NCI-H2171 (cell line): ENCODE measurements around the gene HILPDA.
"Not testable (repeated sequence)": the region's sequence is repeated elsewhere in the genome, so short reads cannot be mapped to it uniquely, and the experiment has no call there.

Experiments
- DNase-seq: peaks from one replicate; lab custom pipeline; 2025; lab: John Stamatoyannopoulos, UW

Gene HILPDA

GRCh38 chr7:128431754-128432153, 23.9 kb upstream of the HILPDA start:
- DNase-seq = no peak

GRCh38 chr7:128434413-128435326, 21.0 kb upstream of the HILPDA start:
- no peak for DNase-seq

GRCh38 chr7:128435327-128435686, 20.4 kb upstream of the HILPDA start:
- DNase-seq = no peak

- DNase-seq = no peak
These were observed 18.0 kb upstream of the HILPDA start for GRCh38 chr7:128437426-128438332.

GRCh38 chr7:128442356-128442755, 13.3 kb upstream of the HILPDA start:
- DNase-seq = no peak

GRCh38 chr7:128443831-128444600, 11.7 kb upstream of the HILPDA start:
- DNase-seq = no peak

GRCh38 chr7:128446306-128446705, 9.4 kb upstream of the HILPDA start:
- peak; percentile 55 for DNase-seq

- no peak for DNase-seq
These were observed 7.6 kb upstream of the HILPDA start for GRCh38 chr7:128447941-128448564.

GRCh38 chr7:128448751-128449302, 6.9 kb upstream of the HILPDA start:
- DNase-seq = no peak

GRCh38 chr7:128450409-128450808, 5.3 kb upstream of the HILPDA start:
- no peak for DNase-seq

- no peak for DNase-seq
These were observed 4.8 kb upstream of the HILPDA start for GRCh38 chr7:128450913-128451312.

GRCh38 chr7:128452552-128452951, 3.1 kb upstream of the HILPDA start:
- no peak for DNase-seq

- no peak for DNase-seq
These were observed 1.6 kb upstream of the HILPDA start for GRCh38 chr7:128453836-128454804.

- DNase-seq = no peak
These were observed 703 bp upstream of the HILPDA start for GRCh38 chr7:128454808-128455542.

- DNase-seq = no peak
These were observed 612 bp downstream of the HILPDA start for GRCh38 chr7:128456255-128456725.

GRCh38 chr7:128457385-128457784, 1.7 kb downstream of the HILPDA start:
- DNase-seq = not testable (repeated sequence)

- DNase-seq = no peak
These were observed 3.3 kb downstream of the HILPDA start for GRCh38 chr7:128458956-128459355.

- peak; percentile 30 for DNase-seq
These were observed 3.8 kb downstream of the HILPDA start for GRCh38 chr7:128459394-128459878.

GRCh38 chr7:128462460-128462859, 6.8 kb downstream of the HILPDA start:
- DNase-seq = no peak
